Astrocyte (in vitro differentiated cells and primary cell): Measurements from ENCODE around the gene LRRC28. TPM values are rescaled to one million over a fixed set of nuclear protein-coding genes. Genes with fewer than 3 reads are reported as not detected.
A peak's percentile ranks its signal among the peaks of the same experiment; 100 is the strongest.

Source experiments
- DNase-seq: peaks from one replicate; pipeline ENCODE4 v3.0.0-alpha.2; 2010; ENCODE audit warnings: low read depth
- FAIRE-seq: peaks from 2 replicates; lab custom pipeline; 2011; peaks lifted over from hg19 to GRCh38; lab: Jason Lieb, UNC
- H2AFZ ChIP-seq: 2 replicates; pipeline ENCODE4 v1.6.0; 2012; ENCODE audit warnings: low read depth, low read length, inconsistent platforms
- H3K27ac ChIP-seq: 2 replicates; pipeline ENCODE4 v1.5.1; 2011; ENCODE audit warnings: low read depth, low read length, inconsistent platforms
- H3K27me3 ChIP-seq: 2 replicates; pipeline ENCODE4 v1.6.0; 2011; ENCODE audit warnings: low read length, inconsistent platforms; ENCODE audit not compliant: insufficient read depth
- H3K36me3 ChIP-seq: 2 replicates; pipeline ENCODE4 v1.5.1; 2011; ENCODE audit warnings: low read length, inconsistent platforms; ENCODE audit not compliant: insufficient read depth
- H3K4me1 ChIP-seq: 2 replicates; pipeline ENCODE4 v1.5.1; 2011; ENCODE audit warnings: low read length, inconsistent platforms; ENCODE audit not compliant: insufficient read depth
- H3K4me2 ChIP-seq: 2 replicates; pipeline ENCODE4 v1.6.0; 2012; ENCODE audit warnings: low read length, inconsistent platforms
- H3K4me3 ChIP-seq: 2 replicates; pipeline ENCODE4 v1.5.1; 2011; ENCODE audit warnings: low read depth, mild to moderate bottlenecking, low read length, inconsistent platforms; ENCODE audit not compliant: insufficient read depth
- H3K79me2 ChIP-seq: 2 replicates; pipeline ENCODE4 v1.6.0; 2012; ENCODE audit warnings: mild to moderate bottlenecking, low read length, inconsistent platforms; ENCODE audit not compliant: insufficient read depth
- H3K9ac ChIP-seq: 2 replicates; pipeline ENCODE4 v1.6.0; 2012; ENCODE audit warnings: mild to moderate bottlenecking, low read length, inconsistent platforms
- H3K9me3 ChIP-seq: 2 replicates; pipeline ENCODE4 v1.5.1; 2012; ENCODE audit warnings: low read depth, mild to moderate bottlenecking, low read length, inconsistent platforms; ENCODE audit not compliant: insufficient read depth
- H4K20me1 ChIP-seq: 2 replicates; pipeline ENCODE4 v1.6.0; 2012; ENCODE audit warnings: low read length, inconsistent platforms; ENCODE audit not compliant: insufficient read depth
- H3K27ac Mint-ChIP-seq: one replicate; pipeline ENCODE4 v1.8.0; 2021; ENCODE audit warnings: mild to moderate bottlenecking, mixed read lengths; ENCODE audit not compliant: unreplicated experiment
- H3K27me3 Mint-ChIP-seq: one replicate; pipeline ENCODE4 v1.8.0; 2021; ENCODE audit warnings: low read depth, mixed read lengths; ENCODE audit not compliant: unreplicated experiment
- H3K36me3 Mint-ChIP-seq: one replicate; pipeline ENCODE4 v1.8.0; 2021; ENCODE audit warnings: low read depth, mixed read lengths; ENCODE audit not compliant: unreplicated experiment
- H3K4me1 Mint-ChIP-seq: one replicate; pipeline ENCODE4 v1.8.0; 2021; ENCODE audit warnings: low read depth, mixed read lengths; ENCODE audit not compliant: unreplicated experiment
- H3K4me3 Mint-ChIP-seq: one replicate; pipeline ENCODE4 v1.8.0; 2021; ENCODE audit warnings: mild to moderate bottlenecking, moderate library complexity, mixed read lengths; ENCODE audit not compliant: unreplicated experiment
- H3K9me3 Mint-ChIP-seq: one replicate; pipeline ENCODE4 v1.8.0; 2021; ENCODE audit warnings: mild to moderate bottlenecking, mixed read lengths; ENCODE audit not compliant: unreplicated experiment
- CTCF ChIP-seq: IDR thresholded peaks from 2 replicates; pipeline ENCODE4 v1.5.1; 2011; ENCODE audit warnings: low read depth, mild to moderate bottlenecking, inconsistent platforms, low read length, moderate library complexity; ENCODE audit not compliant: insufficient read depth
- EZH2 ChIP-seq: IDR thresholded peaks from 2 replicates; pipeline ENCODE4 v1.6.1; 2012; ENCODE audit warnings: mild to moderate bottlenecking, low read length, inconsistent platforms; ENCODE audit not compliant: insufficient read depth
- total RNA-seq: library from RNA; stranded (reverse); gene quantifications from 2 replicates; pipeline ENCODE4 v1.2.1, GENCODE V29; 2021

LRRC28 gene
- total RNA-seq, 1 donor from 2014 or later, result 28.1 TPM

- Mint-ChIP-seq H3K4me3 (no peak overlapping the region), H3K27ac (peak overlapping the region; percentile 86), H3K4me1 (peaks cover 24% of the 10 kb centered on the region), H3K9me3 (no peaks in the 10 kb centered on the region), H3K27me3 (no peaks in the 10 kb centered on the region), H3K36me3 (no peaks in the 10 kb centered on the region)
- Histone ChIP-seq H3K4me3 (peak overlapping the region; percentile 99), H3K36me3 (no peaks in the 10 kb centered on the region), H2AFZ (peak overlapping the region; percentile 95), H3K27ac (peak overlapping the region; percentile 94), H3K79me2 (peaks cover 28% of the 10 kb centered on the region), H3K4me1 (peaks cover 28% of the 10 kb centered on the region), H4K20me1 (no peaks in the 10 kb centered on the region), H3K9me3 (no peaks in the 10 kb centered on the region), H3K27me3 (no peaks in the 10 kb centered on the region), H3K4me2 (peak overlapping the region; percentile 90), H3K9ac (peak overlapping the region; percentile 98)
- no peak for DNase-seq
- no peak for TF ChIP-seq CTCF
- TF ChIP-seq EZH2, result no peak
- no peak for FAIRE-seq
Measured at GRCh38 chr15:99250494-99250856, 806 bp upstream of the LRRC28 start.

GRCh38 chr15:99252326-99252725, 1.0 kb downstream of the LRRC28 start:
- TF ChIP-seq CTCF (no peak), EZH2 (no peak)
- H3K36me3 ChIP-seq, result no peaks in the 10 kb centered on the region
- H3K4me3 ChIP-seq, result peak overlapping the region; percentile 85
- H3K36me3 Mint-ChIP-seq, result peaks cover 3% of the 10 kb centered on the region
- H3K9me3 Mint-ChIP-seq, result no peaks in the 10 kb centered on the region
- no peaks in the 10 kb centered on the region for H4K20me1 ChIP-seq
- H3K27ac ChIP-seq, result no peak overlapping the region
- FAIRE-seq, result no peak
- no peak overlapping the region for H3K27ac Mint-ChIP-seq
- H3K4me3 Mint-ChIP-seq, result no peak overlapping the region
- H3K9me3 ChIP-seq, result no peaks in the 10 kb centered on the region
- H3K79me2 ChIP-seq, result peaks cover 20% of the 10 kb centered on the region
- H3K4me2 ChIP-seq, result peak overlapping the region; percentile 89
- no peaks in the 10 kb centered on the region for H3K27me3 ChIP-seq
- no peak for DNase-seq
- no peak overlapping the region for H2AFZ ChIP-seq
- peaks cover 24% of the 10 kb centered on the region for H3K4me1 Mint-ChIP-seq
- peaks cover 28% of the 10 kb centered on the region for H3K4me1 ChIP-seq
- no peaks in the 10 kb centered on the region for H3K27me3 Mint-ChIP-seq
- H3K9ac ChIP-seq, result peak overlapping the region; percentile 90

- peaks cover 8% of the 10 kb centered on the region for H3K79me2 ChIP-seq
- H3K9me3 ChIP-seq, result no peaks in the 10 kb centered on the region
- peak overlapping the region; percentile 63 for H3K4me3 Mint-ChIP-seq
- peaks cover 24% of the 10 kb centered on the region for H3K4me1 Mint-ChIP-seq
- no peaks in the 10 kb centered on the region for H4K20me1 ChIP-seq
- peaks cover 7% of the 10 kb centered on the region for H3K36me3 Mint-ChIP-seq
- FAIRE-seq, result peak; percentile 54
- no peak overlapping the region for H2AFZ ChIP-seq
- DNase-seq, result peak; percentile 93
- no peaks in the 10 kb centered on the region for H3K27me3 Mint-ChIP-seq
- peak overlapping the region; percentile 54 for H3K27ac Mint-ChIP-seq
- TF ChIP-seq EZH2 (no peak), CTCF (no peak)
- no peaks in the 10 kb centered on the region for H3K27me3 ChIP-seq
- peak overlapping the region; percentile 61 for H3K4me2 ChIP-seq
- H3K9ac ChIP-seq, result peak overlapping the region; percentile 17
- peaks cover 22% of the 10 kb centered on the region for H3K4me1 ChIP-seq
- no peak overlapping the region for H3K4me3 ChIP-seq
- no peaks in the 10 kb centered on the region for H3K9me3 Mint-ChIP-seq
- H3K36me3 ChIP-seq, result no peaks in the 10 kb centered on the region
- no peak overlapping the region for H3K27ac ChIP-seq
Measured at GRCh38 chr15:99253381-99254090, 2.3 kb downstream of the LRRC28 start.
